OCI-LY1 (cell line): ENCODE data around the gene PPIP5K2.

ENCODE experiments used
- EZH2 ChIP-seq: fragments of 200-600 bp; sonication (generic), shearing (Covaris generic); IDR thresholded peaks from 2 replicates; pipeline ENCODE4 v1.8.0; 2017; ENCODE audit warnings: borderline replicate concordance, mixed run types, mild to moderate bottlenecking, antibody characterized with exemption, low read length, moderate library complexity, mixed read lengths
- TF ChIP-seq, protein P1 (sequence below): fragments of 200-600 bp; sonication (generic), shearing (Covaris generic); IDR thresholded peaks from 2 replicates; pipeline ENCODE4 v1.5.1; 2017; ENCODE audit warnings: mild to moderate bottlenecking, antibody characterized with exemption, low read length, moderate library complexity, mixed read lengths

DNA sequence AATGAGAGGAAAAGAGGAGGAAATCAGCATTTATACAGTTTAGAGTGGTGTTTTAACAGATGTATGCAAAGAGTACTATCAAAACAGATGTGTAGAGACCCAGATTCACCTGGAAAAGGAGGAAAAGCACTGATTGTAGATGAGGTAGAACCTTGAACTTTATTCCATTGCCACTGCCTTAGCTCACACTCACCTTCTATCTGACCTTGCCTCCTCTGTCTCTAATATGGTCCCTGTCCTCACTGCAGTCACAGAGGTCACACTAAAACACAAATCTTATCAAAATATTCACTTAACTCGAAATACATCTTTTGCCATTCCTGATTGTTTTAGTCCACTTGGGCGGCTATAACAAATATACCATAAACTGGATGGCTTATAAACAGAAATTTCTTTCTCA, 7.2 kb upstream of the PPIP5K2 start:
- no peak for TF ChIP-seq EZH2
- TF ChIP-seq, protein P1, sequence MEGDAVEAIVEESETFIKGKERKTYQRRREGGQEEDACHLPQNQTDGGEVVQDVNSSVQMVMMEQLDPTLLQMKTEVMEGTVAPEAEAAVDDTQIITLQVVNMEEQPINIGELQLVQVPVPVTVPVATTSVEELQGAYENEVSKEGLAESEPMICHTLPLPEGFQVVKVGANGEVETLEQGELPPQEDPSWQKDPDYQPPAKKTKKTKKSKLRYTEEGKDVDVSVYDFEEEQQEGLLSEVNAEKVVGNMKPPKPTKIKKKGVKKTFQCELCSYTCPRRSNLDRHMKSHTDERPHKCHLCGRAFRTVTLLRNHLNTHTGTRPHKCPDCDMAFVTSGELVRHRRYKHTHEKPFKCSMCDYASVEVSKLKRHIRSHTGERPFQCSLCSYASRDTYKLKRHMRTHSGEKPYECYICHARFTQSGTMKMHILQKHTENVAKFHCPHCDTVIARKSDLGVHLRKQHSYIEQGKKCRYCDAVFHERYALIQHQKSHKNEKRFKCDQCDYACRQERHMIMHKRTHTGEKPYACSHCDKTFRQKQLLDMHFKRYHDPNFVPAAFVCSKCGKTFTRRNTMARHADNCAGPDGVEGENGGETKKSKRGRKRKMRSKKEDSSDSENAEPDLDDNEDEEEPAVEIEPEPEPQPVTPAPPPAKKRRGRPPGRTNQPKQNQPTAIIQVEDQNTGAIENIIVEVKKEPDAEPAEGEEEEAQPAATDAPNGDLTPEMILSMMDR = no peak
